ENCODE data around the gene SEPTIN2.
"Not testable (repeated sequence)": the region's sequence is repeated elsewhere in the genome, so short reads cannot be mapped to it uniquely, and the experiment has no call there.

SEPTIN2 gene

GRCh38 chr2:241288324-241288888, 27.3 kb upstream of the SEPTIN2 start:
- no peak for DNase-seq

- DNase-seq = no peak
Observed at GRCh38 chr2:241289053-241289452, 26.7 kb upstream of the SEPTIN2 start.

GRCh38 chr2:241289597-241289996, 26.1 kb upstream of the SEPTIN2 start:
- no peak for DNase-seq

- no peak for DNase-seq
Observed at GRCh38 chr2:241291153-241291552, 24.6 kb upstream of the SEPTIN2 start.

GRCh38 chr2:241291977-241292376, 23.7 kb upstream of the SEPTIN2 start:
- DNase-seq = no peak

GRCh38 chr2:241293378-241293797, 22.3 kb upstream of the SEPTIN2 start:
- not testable (repeated sequence) for DNase-seq

- no peak for DNase-seq
Observed at GRCh38 chr2:241295326-241296095, 20.2 kb upstream of the SEPTIN2 start.

GRCh38 chr2:241296767-241297166, 19.0 kb upstream of the SEPTIN2 start:
- DNase-seq = no peak

- no peak for DNase-seq
Observed at GRCh38 chr2:241298673-241299072, 17.1 kb upstream of the SEPTIN2 start.

GRCh38 chr2:241300000-241300399, 15.7 kb upstream of the SEPTIN2 start:
- DNase-seq = peak; percentile 37

GRCh38 chr2:241302083-241302482, 13.6 kb upstream of the SEPTIN2 start:
- DNase-seq = no peak

- DNase-seq = no peak
Observed at GRCh38 chr2:241302759-241303651, 12.7 kb upstream of the SEPTIN2 start.

- no peak for DNase-seq
Observed at GRCh38 chr2:241304039-241304670, 11.6 kb upstream of the SEPTIN2 start.

GRCh38 chr2:241307055-241307454, 8.7 kb upstream of the SEPTIN2 start:
- DNase-seq = no peak

GRCh38 chr2:241308267-241308666, 7.5 kb upstream of the SEPTIN2 start:
- no peak for DNase-seq

- no peak for DNase-seq
Observed at GRCh38 chr2:241308832-241309500, 6.8 kb upstream of the SEPTIN2 start.

- DNase-seq = peak; percentile 76
Observed at GRCh38 chr2:241309684-241310117, 6.0 kb upstream of the SEPTIN2 start.

GRCh38 chr2:241310917-241311566, 4.7 kb upstream of the SEPTIN2 start:
- no peak for DNase-seq

- no peak for DNase-seq
Observed at GRCh38 chr2:241312082-241312481, 3.6 kb upstream of the SEPTIN2 start.

- no peak for DNase-seq
Observed at GRCh38 chr2:241313543-241314095, 2.1 kb upstream of the SEPTIN2 start.

GRCh38 chr2:241314226-241315092, 1.3 kb upstream of the SEPTIN2 start:
- DNase-seq = no peak
